GM12878 (cell line): ENCODE measurements around the gene IFI6. TPM values are rescaled to one million over a fixed set of nuclear protein-coding genes. Genes with fewer than 3 reads are reported as not detected.

ENCODE experiments used
- CHD4 ChIP-seq: fragments of 200-600 bp; sonication (generic); IDR thresholded peaks from 2 replicates; pipeline ENCODE4 v1.6.1; 2016; ENCODE audit warnings: mild to moderate bottlenecking
- CREB1 ChIP-seq: IDR thresholded peaks from 2 replicates; pipeline ENCODE4 v1.6.1; 2012; ENCODE audit warnings: low read depth, mild to moderate bottlenecking, inconsistent platforms
- ETV6 ChIP-seq, 2 experiments: fragments of 450-650 bp in 1 of 2; IDR thresholded peaks in 1 of 2; conservative IDR thresholded peaks in 1 of 2; 2 replicates each; pipeline ENCODE4 v1.6.1; 2014; ENCODE audit warnings: antibody characterized with exemption in 1 of 2, borderline replicate concordance in 1 of 2, low read depth in 1 of 2, mild to moderate bottlenecking in 1 of 2, moderate library complexity in 1 of 2
- HDGF ChIP-seq: fragments of 450-650 bp; IDR thresholded peaks from 2 replicates; pipeline ENCODE4 v1.6.1; 2016; ENCODE audit warnings: antibody characterized with exemption
- MTA2 ChIP-seq: fragments of 450-650 bp; IDR thresholded peaks from 2 replicates; pipeline ENCODE4 v1.6.1; 2016; ENCODE audit warnings: low read depth, mild to moderate bottlenecking, moderate library complexity
- NFXL1 ChIP-seq: fragments of 450-650 bp; IDR thresholded peaks from 2 replicates; pipeline ENCODE4 v1.6.1; 2017; ENCODE audit warnings: antibody characterized with exemption, mild to moderate bottlenecking, borderline replicate concordance
- NFYA ChIP-seq: IDR thresholded peaks from 2 replicates; pipeline ENCODE4 v1.6.1; 2011; ENCODE audit warnings: low read depth, mild to moderate bottlenecking, low read length, improper control_type of control experiment, borderline replicate concordance
- PAX5 ChIP-seq: IDR thresholded peaks from 2 replicates; pipeline ENCODE4 v1.6.1; 2011; ENCODE audit warnings: low read depth, low read length, borderline replicate concordance
- RB1 ChIP-seq: fragments of 450-650 bp; formaldehyde crosslinking; IDR thresholded peaks from 2 replicates; pipeline ENCODE4 v1.6.1; 2017; ENCODE audit warnings: mild to moderate bottlenecking, borderline replicate concordance
- SREBF1 ChIP-seq: IDR thresholded peaks from 2 replicates; pipeline ENCODE4 v1.6.1; 2012; ENCODE audit warnings: mild to moderate bottlenecking, low read length
- SREBF2 ChIP-seq: IDR thresholded peaks from 2 replicates; pipeline ENCODE4 v1.6.1; 2012; ENCODE audit warnings: mild to moderate bottlenecking, low read length
- STAT3 ChIP-seq: IDR thresholded peaks from 2 replicates; pipeline ENCODE4 v1.6.1; 2011; ENCODE audit warnings: low read depth, low read length, improper control_type of control experiment
- TARDBP ChIP-seq: IDR thresholded peaks from 2 replicates; pipeline ENCODE4 v1.6.1; 2016; ENCODE audit warnings: borderline replicate concordance
- TCF12 ChIP-seq: IDR thresholded peaks from 2 replicates; pipeline ENCODE4 v1.6.1; 2011; ENCODE audit warnings: low read depth, mild to moderate bottlenecking, low read length
- YBX1 ChIP-seq: fragments of 450-650 bp; IDR thresholded peaks from 2 replicates; pipeline ENCODE4 v1.6.1; 2016; ENCODE audit warnings: antibody characterized with exemption
- ZZZ3 ChIP-seq: IDR thresholded peaks from 2 replicates; pipeline ENCODE4 v1.6.1; 2011; ENCODE audit warnings: low read depth; ENCODE audit not compliant: control insufficient read depth, insufficient read length
- polyA plus RNA-seq, 11 experiments: library from polyadenylated mRNA; depleted of rRNA in 4 of 11; unstranded in 6 of 11; stranded (reverse) in 5 of 11; fragments of >200 nt; fragmentation: Nextera tagmentation in 4 of 11; fragmentation: Illumina TruSeq in 1 of 11; extraction: Ambion mirVana in 4 of 11; extraction: Trizol in 1 of 11; gene quantifications; 1 replicate in 1 of 11; 2 replicates in 10 of 11; pipeline versions ENCODE4 v1.2.1 to v1.2.3, GENCODE V29; 2011 to 2016; ENCODE audit warnings: inconsistent platforms in 2 of 11, missing spikeins in 2 of 11, low read depth in 1 of 11
- total RNA-seq, 4 experiments: library from RNA; depleted of rRNA in 3 of 4; stranded (reverse); fragments of >200 nt in 3 of 4; fragmentation: Illumina TruSeq in 1 of 4; extraction: Trizol in 1 of 4; gene quantifications; 2 replicates each; pipeline versions ENCODE4 v1.2.1 to v1.2.3, GENCODE V29; 2013 to 2021
- TF ChIP-seq, protein P1 (sequence below): IDR thresholded peaks from 2 replicates; pipeline ENCODE4 v1.6.1; 2011; ENCODE audit warnings: low read depth, mild to moderate bottlenecking, low read length, moderate library complexity, borderline replicate concordance; ENCODE audit errors: extremely low read depth
- TF ChIP-seq, protein P2 (sequence below): fragments of 450-650 bp; conservative IDR thresholded peaks from 2 replicates; pipeline ENCODE4 v1.6.1; 2017; ENCODE audit warnings: mild to moderate bottlenecking, moderate library complexity
- TF ChIP-seq, protein P3 (sequence below): fragments of 450-650 bp; IDR thresholded peaks from 2 replicates; pipeline ENCODE4 v1.6.1; 2017; ENCODE audit warnings: low read depth, mild to moderate bottlenecking, moderate library complexity
- TF ChIP-seq, protein P4 (sequence below): fragments of 450-650 bp; IDR thresholded peaks from 2 replicates; pipeline ENCODE4 v1.6.1; 2017; ENCODE audit warnings: mild to moderate bottlenecking, low read depth, inconsistent platforms; ENCODE audit not compliant: poor library complexity, severe bottlenecking
- TF ChIP-seq, protein P5 (sequence below): fragments of 450-650 bp; formaldehyde crosslinking; IDR thresholded peaks from 2 replicates; pipeline ENCODE4 v1.5.0; 2022; ENCODE audit warnings: mild to moderate bottlenecking, missing genetic modification characterization

The IFI6 gene
- total and polyA plus RNA-seq, 10 of the 15 experiments (the other 5 are each of a cell fraction or from before 2014, with no cell fraction given), result 5.6 to 123 (median 69.0) TPM

DNA sequence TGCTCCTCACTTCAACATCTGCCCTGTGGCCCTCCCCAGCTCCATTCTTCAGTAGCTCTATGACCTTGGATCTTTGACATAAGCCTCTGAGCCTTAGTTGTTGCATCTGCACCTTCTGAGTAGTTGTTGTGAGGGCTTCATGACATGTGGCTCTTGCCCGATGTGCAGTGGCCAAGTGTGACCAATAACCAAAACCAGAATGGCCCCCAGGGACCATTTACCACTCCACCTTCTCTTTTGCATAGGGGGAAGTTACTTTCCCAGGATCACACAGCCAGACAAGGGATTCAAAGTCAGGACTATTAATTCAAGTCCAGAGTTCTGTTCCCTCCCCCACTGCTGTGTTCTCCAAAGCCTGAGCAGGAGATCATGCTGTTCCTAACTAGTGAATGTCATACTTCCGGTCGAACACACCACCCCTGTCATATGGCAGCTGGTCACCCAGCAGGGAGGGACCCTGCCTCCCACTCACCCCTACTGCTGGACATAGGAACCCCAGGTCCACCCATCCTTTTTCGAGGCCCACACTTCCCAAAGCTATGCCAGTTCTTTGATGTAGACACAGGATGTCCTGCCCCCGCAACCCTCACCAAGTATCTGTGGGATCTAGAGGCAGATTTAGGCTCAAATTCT lies 41.0 kb downstream of the IFI6 start (continued):
- TF ChIP-seq, protein P1, sequence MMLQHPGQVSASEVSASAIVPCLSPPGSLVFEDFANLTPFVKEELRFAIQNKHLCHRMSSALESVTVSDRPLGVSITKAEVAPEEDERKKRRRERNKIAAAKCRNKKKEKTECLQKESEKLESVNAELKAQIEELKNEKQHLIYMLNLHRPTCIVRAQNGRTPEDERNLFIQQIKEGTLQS, result no peak
- TF ChIP-seq NFYA, result no peak
- TF ChIP-seq YBX1, result peak; percentile 85; the same call in 1 of the 2 replicates
- TF ChIP-seq, protein P2, sequence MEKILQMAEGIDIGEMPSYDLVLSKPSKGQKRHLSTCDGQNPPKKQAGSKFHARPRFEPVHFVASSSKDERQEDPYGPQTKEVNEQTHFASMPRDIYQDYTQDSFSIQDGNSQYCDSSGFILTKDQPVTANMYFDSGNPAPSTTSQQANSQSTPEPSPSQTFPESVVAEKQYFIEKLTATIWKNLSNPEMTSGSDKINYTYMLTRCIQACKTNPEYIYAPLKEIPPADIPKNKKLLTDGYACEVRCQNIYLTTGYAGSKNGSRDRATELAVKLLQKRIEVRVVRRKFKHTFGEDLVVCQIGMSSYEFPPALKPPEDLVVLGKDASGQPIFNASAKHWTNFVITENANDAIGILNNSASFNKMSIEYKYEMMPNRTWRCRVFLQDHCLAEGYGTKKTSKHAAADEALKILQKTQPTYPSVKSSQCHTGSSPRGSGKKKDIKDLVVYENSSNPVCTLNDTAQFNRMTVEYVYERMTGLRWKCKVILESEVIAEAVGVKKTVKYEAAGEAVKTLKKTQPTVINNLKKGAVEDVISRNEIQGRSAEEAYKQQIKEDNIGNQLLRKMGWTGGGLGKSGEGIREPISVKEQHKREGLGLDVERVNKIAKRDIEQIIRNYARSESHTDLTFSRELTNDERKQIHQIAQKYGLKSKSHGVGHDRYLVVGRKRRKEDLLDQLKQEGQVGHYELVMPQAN, result no peak
- no peak for TF ChIP-seq ZZZ3
- TF ChIP-seq CHD4, result no peak
- TF ChIP-seq, protein P3, sequence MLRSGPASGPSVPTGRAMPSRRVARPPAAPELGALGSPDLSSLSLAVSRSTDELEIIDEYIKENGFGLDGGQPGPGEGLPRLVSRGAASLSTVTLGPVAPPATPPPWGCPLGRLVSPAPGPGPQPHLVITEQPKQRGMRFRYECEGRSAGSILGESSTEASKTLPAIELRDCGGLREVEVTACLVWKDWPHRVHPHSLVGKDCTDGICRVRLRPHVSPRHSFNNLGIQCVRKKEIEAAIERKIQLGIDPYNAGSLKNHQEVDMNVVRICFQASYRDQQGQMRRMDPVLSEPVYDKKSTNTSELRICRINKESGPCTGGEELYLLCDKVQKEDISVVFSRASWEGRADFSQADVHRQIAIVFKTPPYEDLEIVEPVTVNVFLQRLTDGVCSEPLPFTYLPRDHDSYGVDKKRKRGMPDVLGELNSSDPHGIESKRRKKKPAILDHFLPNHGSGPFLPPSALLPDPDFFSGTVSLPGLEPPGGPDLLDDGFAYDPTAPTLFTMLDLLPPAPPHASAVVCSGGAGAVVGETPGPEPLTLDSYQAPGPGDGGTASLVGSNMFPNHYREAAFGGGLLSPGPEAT, result peak; percentile 19
- TF ChIP-seq, protein P4, sequence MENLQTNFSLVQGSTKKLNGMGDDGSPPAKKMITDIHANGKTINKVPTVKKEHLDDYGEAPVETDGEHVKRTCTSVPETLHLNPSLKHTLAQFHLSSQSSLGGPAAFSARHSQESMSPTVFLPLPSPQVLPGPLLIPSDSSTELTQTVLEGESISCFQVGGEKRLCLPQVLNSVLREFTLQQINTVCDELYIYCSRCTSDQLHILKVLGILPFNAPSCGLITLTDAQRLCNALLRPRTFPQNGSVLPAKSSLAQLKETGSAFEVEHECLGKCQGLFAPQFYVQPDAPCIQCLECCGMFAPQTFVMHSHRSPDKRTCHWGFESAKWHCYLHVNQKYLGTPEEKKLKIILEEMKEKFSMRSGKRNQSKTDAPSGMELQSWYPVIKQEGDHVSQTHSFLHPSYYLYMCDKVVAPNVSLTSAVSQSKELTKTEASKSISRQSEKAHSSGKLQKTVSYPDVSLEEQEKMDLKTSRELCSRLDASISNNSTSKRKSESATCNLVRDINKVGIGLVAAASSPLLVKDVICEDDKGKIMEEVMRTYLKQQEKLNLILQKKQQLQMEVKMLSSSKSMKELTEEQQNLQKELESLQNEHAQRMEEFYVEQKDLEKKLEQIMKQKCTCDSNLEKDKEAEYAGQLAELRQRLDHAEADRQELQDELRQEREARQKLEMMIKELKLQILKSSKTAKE, result peak; percentile 62
- no peak; the same call in 1 of the 2 replicates for TF ChIP-seq HDGF
- TF ChIP-seq RB1, result no peak; the same call in 1 of the 2 replicates
- peak; percentile 87 for TF ChIP-seq PAX5
- TF ChIP-seq NFXL1, result no peak
- 0 out of 4 replicates have a peak, but pooled peaks of 1 of the 2 experiments have one; percentile 47 for TF ChIP-seq ETV6 (conservative IDR thresholded peaks at IDR 0.05 in 1 of 2, IDR thresholded peaks at IDR 0.05 in 1 of 2; ENCODE audit: borderline replicate concordance in 1 of 2, low read depth in 1 of 2)
- no peak for TF ChIP-seq CREB1
- peak; percentile 58 for TF ChIP-seq MTA2
- TF ChIP-seq TARDBP, result no peak
- peak; percentile 53; the same call in 1 of the 2 replicates for TF ChIP-seq TCF12
- TF ChIP-seq STAT3, result 0 out of 2 replicates have a peak, but pooled peaks have one; percentile 34
- TF ChIP-seq, protein P5, sequence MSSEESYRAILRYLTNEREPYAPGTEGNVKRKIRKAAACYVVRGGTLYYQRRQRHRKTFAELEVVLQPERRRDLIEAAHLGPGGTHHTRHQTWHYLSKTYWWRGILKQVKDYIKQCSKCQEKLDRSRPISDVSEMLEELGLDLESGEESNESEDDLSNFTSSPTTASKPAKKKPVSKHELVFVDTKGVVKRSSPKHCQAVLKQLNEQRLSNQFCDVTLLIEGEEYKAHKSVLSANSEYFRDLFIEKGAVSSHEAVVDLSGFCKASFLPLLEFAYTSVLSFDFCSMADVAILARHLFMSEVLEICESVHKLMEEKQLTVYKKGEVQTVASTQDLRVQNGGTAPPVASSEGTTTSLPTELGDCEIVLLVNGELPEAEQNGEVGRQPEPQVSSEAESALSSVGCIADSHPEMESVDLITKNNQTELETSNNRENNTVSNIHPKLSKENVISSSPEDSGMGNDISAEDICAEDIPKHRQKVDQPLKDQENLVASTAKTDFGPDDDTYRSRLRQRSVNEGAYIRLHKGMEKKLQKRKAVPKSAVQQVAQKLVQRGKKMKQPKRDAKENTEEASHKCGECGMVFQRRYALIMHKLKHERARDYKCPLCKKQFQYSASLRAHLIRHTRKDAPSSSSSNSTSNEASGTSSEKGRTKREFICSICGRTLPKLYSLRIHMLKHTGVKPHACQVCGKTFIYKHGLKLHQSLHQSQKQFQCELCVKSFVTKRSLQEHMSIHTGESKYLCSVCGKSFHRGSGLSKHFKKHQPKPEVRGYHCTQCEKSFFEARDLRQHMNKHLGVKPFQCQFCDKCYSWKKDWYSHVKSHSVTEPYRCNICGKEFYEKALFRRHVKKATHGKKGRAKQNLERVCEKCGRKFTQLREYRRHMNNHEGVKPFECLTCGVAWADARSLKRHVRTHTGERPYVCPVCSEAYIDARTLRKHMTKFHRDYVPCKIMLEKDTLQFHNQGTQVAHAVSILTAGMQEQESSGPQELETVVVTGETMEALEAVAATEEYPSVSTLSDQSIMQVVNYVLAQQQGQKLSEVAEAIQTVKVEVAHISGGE (CRISPR knock-in tag), result no peak; the same call in 1 of the 2 replicates
- no peak for TF ChIP-seq SREBF2
- no peak for TF ChIP-seq SREBF1
